H1 (cell line): ENCODE results near the gene ARPP19. TPM values are rescaled to one million over a fixed set of nuclear protein-coding genes. Genes with fewer than 3 reads are reported as not detected.

Source experiments
- CHD7 ChIP-seq: fragments of 300-600 bp; sonication (generic); IDR thresholded peaks from 2 replicates; pipeline ENCODE4 v1.7.1; 2012; ENCODE audit warnings: low read length, moderate library complexity, mild to moderate bottlenecking, inconsistent platforms; ENCODE audit not compliant: insufficient replicate concordance
- EZH2 ChIP-seq: fragments of 200-600 bp; sonication (generic); IDR thresholded peaks from 2 replicates; pipeline ENCODE4 v1.7.1; 2012; ENCODE audit warnings: low read depth, mild to moderate bottlenecking, moderate library complexity, low read length, inconsistent platforms; ENCODE audit not compliant: severe bottlenecking
- HDAC6 ChIP-seq: IDR thresholded peaks from one replicate; pipeline ENCODE4 v1.7.1; 2012; ENCODE audit warnings: low read depth, mild to moderate bottlenecking, inconsistent platforms, low read length, moderate library complexity
- JUN ChIP-seq: IDR thresholded peaks from 2 replicates; pipeline ENCODE4 v1.6.1; 2011; ENCODE audit warnings: low read depth, mild to moderate bottlenecking, improper control_type of control experiment, low read length
- POU5F1 ChIP-seq: IDR thresholded peaks from 2 replicates; pipeline ENCODE4 v1.6.1; 2011; ENCODE audit warnings: low read depth, mild to moderate bottlenecking, low read length, moderate library complexity
- RFX5 ChIP-seq: IDR thresholded peaks from 2 replicates; pipeline ENCODE4 v1.6.1; 2011; ENCODE audit warnings: low read depth, low read length, improper control_type of control experiment, borderline replicate concordance
- SIX5 ChIP-seq: IDR thresholded peaks from 2 replicates; pipeline ENCODE4 v1.6.1; 2011; ENCODE audit warnings: mild to moderate bottlenecking, low read depth, low read length
- SRF ChIP-seq: IDR thresholded peaks from 2 replicates; pipeline ENCODE4 v1.6.1; 2011; ENCODE audit warnings: mild to moderate bottlenecking, low read depth, low read length, moderate library complexity
- polyA plus RNA-seq, 7 experiments: library from polyadenylated mRNA; depleted of rRNA in 3 of 7; stranded (reverse) in 5 of 7; unstranded in 2 of 7; fragments of >200 nt in 5 of 7; fragments of 200-250 nt in 2 of 7; gene quantifications; 1 replicate in 5 of 7; 2 replicates in 1 of 7; 4 replicates in 1 of 7; pipeline versions ENCODE4 v1.2.1 to v1.2.3, GENCODE V29; 2011 to 2013; ENCODE audit warnings: missing spikeins in 2 of 7, mixed read lengths in 2 of 7
- total RNA-seq: library from RNA; stranded (reverse); fragmentation: NEBNext Ultra II Directional; extraction: Animal tissue kit (Norgen Biotek cat#: 25700); gene quantifications from 2 replicates; pipeline ENCODE4 v1.2.1, GENCODE V29; 2021

The ARPP19 gene
- total and polyA plus RNA-seq, 2 of the 8 experiments (the other 6 are each of a cell fraction or from before 2014, with no cell fraction given) = 81.9 to 274 TPM

- TF ChIP-seq CHD7 (no peak), HDAC6 (no peak), RFX5 (no peak), SIX5 (peak; percentile 62; the same call in 1 of the 2 replicates), JUN (no peak), POU5F1 (no peak), SRF (no peak), EZH2 (no peak)
Observed at GRCh38 chr15:52568601-52569585, at the start of gene ARPP19 (continued).
